Measurements from ENCODE around the gene MAP3K5. TPM values are rescaled to one million over a fixed set of nuclear protein-coding genes. Genes with fewer than 3 reads are reported as not detected.

Gene MAP3K5
- total RNA-seq, 1 donor from 2014 or later: 25.8 TPM

DNA sequence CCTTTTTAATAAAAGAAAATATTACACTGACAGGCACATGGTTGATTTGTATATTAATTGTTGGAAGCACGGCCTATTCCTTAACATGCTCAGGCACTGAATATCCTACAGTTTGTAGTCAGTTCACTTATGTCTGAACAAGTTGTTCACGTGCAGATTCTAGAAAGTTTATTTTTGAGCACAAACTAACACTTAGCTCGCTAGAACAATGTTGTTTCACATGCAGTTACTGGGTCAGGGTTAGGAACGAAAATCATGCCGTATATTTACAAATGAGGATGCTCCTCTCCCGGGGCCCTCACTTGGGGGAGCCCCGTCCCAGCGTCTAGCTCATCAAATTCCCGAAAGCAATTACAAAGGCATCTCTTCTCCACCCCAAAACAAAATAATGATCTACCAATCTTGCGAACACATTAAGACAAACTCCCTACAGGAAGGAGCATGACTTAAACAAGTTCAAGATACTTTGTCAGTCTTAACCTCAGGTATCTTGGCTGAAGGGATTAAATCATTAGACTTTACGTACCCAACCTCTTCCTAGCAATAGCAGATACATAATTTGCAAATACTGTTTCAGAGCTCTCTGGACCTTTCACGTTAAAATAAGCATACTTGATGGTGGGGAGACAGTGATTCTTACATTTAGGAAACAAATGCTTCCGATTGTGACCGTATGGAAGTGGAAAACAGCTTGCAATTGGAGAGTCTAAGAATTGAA, 243.5 kb downstream of the MAP3K5 start:
- no peak for DNase-seq (ENCODE audit: low read depth, low spot score)

DNA sequence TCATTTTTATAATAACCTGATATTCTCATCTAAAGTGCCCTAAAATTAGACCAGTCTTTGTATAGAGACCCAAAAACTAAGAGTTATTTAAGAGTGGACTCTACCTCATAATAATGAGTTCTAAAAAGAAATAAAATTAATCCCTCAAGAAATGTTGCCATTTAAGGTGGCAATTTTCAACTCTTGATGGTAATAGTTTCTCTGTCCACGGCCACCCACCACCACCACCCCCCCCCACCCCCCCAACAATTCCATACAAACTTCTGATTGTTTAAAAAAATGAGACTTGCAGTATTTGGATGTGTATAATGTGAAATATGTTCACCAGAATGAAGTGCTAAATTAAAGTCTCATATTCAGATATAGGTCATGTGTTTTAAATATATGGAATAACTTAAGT, 244.4 kb downstream of the MAP3K5 start:
- DNase-seq (ENCODE audit: low read depth, low spot score): no peak

DNA sequence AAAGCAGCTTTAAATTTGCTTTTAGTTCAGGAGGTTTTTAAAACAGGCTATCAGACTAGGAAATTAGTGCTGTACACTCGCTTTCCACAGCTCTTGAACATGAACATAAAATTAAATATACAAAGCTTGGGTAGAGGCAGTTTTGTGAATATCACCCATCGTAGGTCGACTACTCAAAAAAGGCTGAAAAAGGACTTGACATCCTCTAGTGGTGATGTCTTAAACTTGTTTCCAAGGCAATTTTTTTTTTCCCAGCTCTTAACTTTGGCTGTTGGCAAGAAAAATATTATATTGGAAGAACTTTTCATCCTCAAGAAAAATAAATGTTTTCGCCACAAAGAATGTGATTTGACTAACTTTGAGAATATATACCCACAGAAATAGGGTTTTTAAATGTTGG, 244.9 kb downstream of the MAP3K5 start:
- DNase-seq (ENCODE audit: low read depth, low spot score): no peak

DNA sequence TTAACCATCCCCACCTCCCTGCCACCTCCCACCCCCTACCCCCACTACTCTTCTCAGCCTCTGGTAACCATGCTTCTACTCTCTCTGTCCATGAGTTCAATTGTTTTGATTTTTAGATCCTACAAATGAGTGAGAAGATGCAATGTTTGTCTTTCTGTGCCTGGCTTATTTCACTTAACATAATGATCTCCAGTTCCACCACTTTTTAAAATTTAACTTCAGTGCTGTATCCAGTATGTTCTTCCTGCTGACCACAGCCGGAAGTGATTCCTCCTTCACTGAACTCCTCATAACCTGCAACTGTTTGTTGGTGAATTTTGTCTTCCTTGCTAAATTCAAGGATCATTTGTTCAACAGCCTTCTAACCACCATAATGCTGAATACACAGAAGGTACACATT, 245.9 kb downstream of the MAP3K5 start:
- DNase-seq (ENCODE audit: low read depth, low spot score): no peak

DNA sequence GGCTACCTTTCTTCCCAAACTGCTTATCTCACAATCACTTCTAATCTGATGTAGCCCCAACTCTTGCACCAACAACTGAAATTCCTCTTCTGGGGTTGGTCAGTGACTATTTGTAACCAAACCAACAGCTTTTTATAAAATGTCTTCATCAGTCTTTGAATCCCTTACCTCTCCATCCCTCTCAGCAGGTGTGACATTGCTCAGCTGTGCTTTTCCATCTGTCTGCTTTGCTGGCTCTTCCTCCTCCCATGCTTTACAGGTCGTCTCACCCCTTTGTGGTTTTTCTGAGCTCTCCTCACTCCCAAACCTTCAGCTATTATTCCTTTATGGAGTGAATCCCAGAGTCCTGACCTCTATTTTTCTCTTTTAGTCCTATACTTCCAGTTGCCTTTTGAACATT, 248.0 kb downstream of the MAP3K5 start:
- no peak for DNase-seq (ENCODE audit: low read depth, low spot score)

GRCh38 chr6:136541395-136541794, 250.9 kb downstream of the MAP3K5 start:
- no peak for DNase-seq (ENCODE audit: low read depth, low spot score)

DNA sequence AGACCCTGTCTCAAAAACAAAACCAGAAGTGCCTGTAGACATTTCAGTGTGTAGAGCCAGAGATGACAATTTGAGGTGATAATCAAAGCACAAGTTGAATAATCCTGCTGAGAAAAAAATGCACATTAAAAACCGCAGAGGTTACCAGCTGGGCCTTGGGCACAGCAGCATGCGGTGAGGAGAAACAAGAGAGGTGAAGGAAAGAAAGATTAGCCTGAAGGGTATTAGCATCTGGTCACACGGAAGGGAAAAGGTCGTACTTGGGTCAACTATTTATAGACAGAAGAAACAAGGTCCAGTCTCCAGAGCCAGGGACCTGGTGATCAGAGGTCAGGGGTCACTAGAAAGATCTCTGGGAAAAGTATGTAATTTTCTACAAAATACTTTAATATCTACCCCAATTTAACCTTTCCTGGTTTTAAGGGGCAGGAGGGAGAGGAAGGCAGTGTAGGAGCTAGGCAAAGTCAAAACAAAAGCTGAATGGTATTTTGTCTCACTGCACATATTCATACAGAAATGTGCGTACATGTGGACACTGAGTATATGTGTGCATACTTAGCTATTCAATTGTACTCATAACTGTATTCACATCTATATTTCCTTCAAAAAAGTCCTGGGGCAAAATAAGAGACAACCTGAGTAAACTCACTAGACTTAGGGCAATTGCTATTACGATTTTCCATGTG, 252.2 kb downstream of the MAP3K5 start:
- no peak for DNase-seq (ENCODE audit: low read depth, low spot score)

DNA sequence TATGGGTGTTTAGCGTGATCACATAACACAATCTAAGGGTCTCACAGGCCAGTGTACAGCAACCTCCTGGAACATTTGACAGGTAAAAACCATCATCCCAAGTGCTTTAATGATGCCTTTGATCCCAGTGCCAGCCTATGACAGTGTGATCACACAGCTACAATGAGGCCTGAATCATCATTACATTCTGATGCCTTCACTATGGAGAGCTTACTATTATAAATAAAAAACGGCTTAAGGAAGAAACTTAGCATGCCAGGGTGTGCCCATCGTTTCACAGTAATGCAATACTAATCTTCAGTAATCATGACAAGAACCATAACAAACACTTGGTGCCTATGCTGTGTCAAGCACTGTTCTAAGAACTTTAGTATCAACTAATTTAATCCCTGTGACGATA, 253.4 kb downstream of the MAP3K5 start:
- DNase-seq (ENCODE audit: low read depth, low spot score): no peak

GRCh38 chr6:136535880-136536650, 256.2 kb downstream of the MAP3K5 start:
- DNase-seq (ENCODE audit: low read depth, low spot score): no peak

- DNase-seq (ENCODE audit: low read depth, low spot score): no peak
Observed at GRCh38 chr6:136535017-136535765, 257.1 kb downstream of the MAP3K5 start.

GRCh38 chr6:136534268-136534667, 258.0 kb downstream of the MAP3K5 start:
- no peak for DNase-seq (ENCODE audit: low read depth, low spot score)

DNA sequence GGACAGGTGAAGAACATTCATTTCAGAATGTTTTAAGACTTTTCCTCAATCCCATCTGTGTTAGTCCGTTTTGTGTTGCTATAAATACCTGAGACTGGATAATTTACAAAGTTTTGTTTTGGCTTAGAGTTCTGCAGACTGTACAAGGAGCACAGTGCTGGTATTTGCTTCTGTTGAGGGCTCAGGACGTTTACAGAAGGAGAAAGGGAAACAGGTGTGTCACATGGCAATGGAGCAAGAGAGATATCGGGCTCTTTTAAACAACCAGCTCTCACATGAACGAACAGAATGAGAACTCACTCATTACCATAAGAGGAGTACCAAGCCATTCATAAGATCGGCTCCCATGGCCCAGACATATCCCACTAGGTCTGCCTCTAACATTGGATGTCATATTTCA, 258.8 kb downstream of the MAP3K5 start:
- DNase-seq (ENCODE audit: low read depth, low spot score): no peak

DNA sequence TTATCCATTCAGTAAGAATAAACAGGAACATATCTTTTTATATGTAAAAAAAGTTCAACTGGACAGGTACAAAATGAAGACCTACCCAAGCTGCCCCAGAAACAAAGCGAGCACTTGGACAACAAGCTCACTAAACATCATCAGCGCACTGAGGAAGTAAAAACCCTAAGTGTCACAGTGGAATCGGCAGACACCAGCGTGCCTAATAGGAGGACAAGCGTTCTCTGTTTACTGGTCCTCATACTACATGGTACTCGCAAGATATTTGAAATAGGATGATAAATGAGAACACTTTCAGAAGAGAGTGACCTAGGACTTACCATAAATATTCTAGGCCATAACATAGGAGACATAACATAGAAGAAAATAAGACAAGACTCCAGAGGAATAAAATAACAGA, 260.2 kb downstream of the MAP3K5 start:
- no peak for DNase-seq (ENCODE audit: low read depth, low spot score)

- DNase-seq (ENCODE audit: low read depth, low spot score): no peak
Observed at GRCh38 chr6:136529710-136530109, 262.6 kb downstream of the MAP3K5 start.

GRCh38 chr6:136528477-136528876, 263.8 kb downstream of the MAP3K5 start:
- no peak for DNase-seq (ENCODE audit: low read depth, low spot score)

GRCh38 chr6:136527831-136528230, 264.4 kb downstream of the MAP3K5 start:
- no peak for DNase-seq (ENCODE audit: low read depth, low spot score)

DNA sequence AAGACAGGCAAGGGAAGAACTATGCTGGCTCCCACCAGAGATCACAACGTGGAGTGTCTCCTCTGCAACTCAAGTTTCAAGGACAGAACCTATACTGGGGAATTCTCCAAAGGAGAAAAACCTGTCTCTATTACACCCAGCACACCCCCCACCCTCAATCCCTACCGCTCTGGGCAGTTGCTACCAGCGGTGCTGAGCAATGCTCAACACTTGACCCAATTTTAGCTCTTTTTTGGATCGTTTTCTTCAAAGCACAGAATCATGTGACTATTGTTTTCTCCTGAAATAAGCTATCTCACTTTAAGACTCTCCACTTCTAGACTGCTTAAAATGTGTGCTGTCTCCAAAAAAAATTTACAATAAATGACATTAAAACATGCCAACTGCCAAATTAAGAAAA, 265.3 kb downstream of the MAP3K5 start:
- no peak for DNase-seq (ENCODE audit: low read depth, low spot score)

DNA sequence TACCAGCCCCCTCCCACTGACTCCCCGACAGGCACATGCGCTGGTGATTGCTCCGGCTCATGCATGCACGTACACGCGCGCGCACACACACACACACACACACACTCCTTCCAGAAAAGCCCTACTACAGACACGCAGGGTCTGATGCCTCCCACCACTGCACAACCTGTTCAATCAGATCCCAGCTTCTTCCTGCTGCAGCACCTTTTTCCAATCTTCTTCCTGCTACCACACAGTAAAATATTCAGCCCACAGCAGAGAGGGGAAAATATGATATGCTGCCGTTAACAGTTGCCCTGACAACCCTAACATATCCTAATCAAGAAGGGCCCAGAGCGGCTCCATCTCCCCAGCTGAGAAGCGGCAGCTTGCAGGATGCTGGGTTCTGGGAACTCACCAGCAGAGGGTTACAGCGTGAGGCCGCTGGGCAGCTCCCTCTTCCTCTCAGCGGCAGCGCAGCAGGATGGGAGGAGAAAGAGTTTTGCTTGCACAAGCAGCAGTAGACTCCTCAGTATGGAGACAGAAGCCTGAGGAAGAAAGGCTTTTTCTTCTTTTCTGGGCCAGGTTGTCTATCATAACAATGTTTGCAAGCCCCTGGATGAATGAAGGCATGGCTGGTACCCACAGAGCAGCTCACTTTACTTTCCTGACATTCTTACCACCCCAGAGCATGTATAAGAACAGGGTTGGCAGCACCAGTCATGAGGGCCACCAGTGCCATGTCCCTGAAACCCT, 265.9 kb downstream of the MAP3K5 start:
- DNase-seq (ENCODE audit: low read depth, low spot score): no peak

- DNase-seq (ENCODE audit: low read depth, low spot score): no peak
Observed at GRCh38 chr6:136525586-136526195, 266.6 kb downstream of the MAP3K5 start.

GRCh38 chr6:136524936-136525413, 267.3 kb downstream of the MAP3K5 start:
- no peak for DNase-seq (ENCODE audit: low read depth, low spot score)

Data from pulmonary artery endothelial cell (primary cell).